BE2C (cell line): ENCODE measurements around the gene ARHGAP42.
A peak's percentile ranks its signal among the peaks of the same experiment; 100 is the strongest.

Experiments used
- DNase-seq: peaks from one replicate; pipeline ENCODE4 v3.0.0-alpha.2; 2020
- H3K27me3 ChIP-seq: fragments of 250-450 bp; sonication (Bioruptor Pico); 2 replicates; pipeline ENCODE4 v1.5.1; 2020; ENCODE audit warnings: mild to moderate bottlenecking
- H3K36me3 ChIP-seq: fragments of 250-450 bp; sonication (Bioruptor Pico); 2 replicates; pipeline ENCODE4 v1.5.1; 2020; ENCODE audit warnings: mild to moderate bottlenecking
- H3K4me1 ChIP-seq: fragments of 250-450 bp; sonication (Bioruptor Pico); 2 replicates; pipeline ENCODE4 v1.5.1; 2020
- H3K4me3 ChIP-seq: 2 replicates; pipeline ENCODE4 v1.5.1; 2011; ENCODE audit warnings: low read depth, low read length
- H3K9me3 ChIP-seq: fragments of 250-450 bp; sonication (Bioruptor Pico); 2 replicates; pipeline ENCODE4 v1.5.1; 2020
- CTCF ChIP-seq: IDR thresholded peaks from 2 replicates; pipeline ENCODE4 v1.5.1; 2012; ENCODE audit warnings: mild to moderate bottlenecking, low read depth, low read length

The ARHGAP42 gene

GRCh38 chr11:100872951-100873740 is 186.1 kb downstream of the ARHGAP42 start:
- no peaks in the 10 kb centered on the region for H3K36me3 ChIP-seq
- peaks cover 13% of the 10 kb centered on the region for H3K4me1 ChIP-seq
- TF ChIP-seq CTCF, result no peak
- H3K27me3 ChIP-seq, result no peaks in the 10 kb centered on the region
- DNase-seq, result no peak
- H3K9me3 ChIP-seq, result no peaks in the 10 kb centered on the region
- no peak overlapping the region for H3K4me3 ChIP-seq

- Histone ChIP-seq H3K36me3 (no peaks in the 10 kb centered on the region), H3K27me3 (no peaks in the 10 kb centered on the region), H3K4me3 (no peak overlapping the region), H3K4me1 (peaks cover 23% of the 10 kb centered on the region), H3K9me3 (no peaks in the 10 kb centered on the region)
- no peak for DNase-seq
- TF ChIP-seq CTCF, result no peak
Measured at GRCh38 chr11:100874203-100874602, 187.1 kb downstream of the ARHGAP42 start.

GRCh38 chr11:100875521-100875869 is 188.4 kb downstream of the ARHGAP42 start:
- no peak for DNase-seq
- no peaks in the 10 kb centered on the region for H3K36me3 ChIP-seq
- H3K4me1 ChIP-seq, result peaks cover 24% of the 10 kb centered on the region
- TF ChIP-seq CTCF, result no peak
- H3K27me3 ChIP-seq, result no peaks in the 10 kb centered on the region
- no peaks in the 10 kb centered on the region for H3K9me3 ChIP-seq
- no peak overlapping the region for H3K4me3 ChIP-seq

GRCh38 chr11:100876815-100877520 is 189.9 kb downstream of the ARHGAP42 start:
- DNase-seq, result no peak
- Histone ChIP-seq H3K27me3 (no peaks in the 10 kb centered on the region), H3K36me3 (no peaks in the 10 kb centered on the region), H3K4me1 (peaks cover 24% of the 10 kb centered on the region), H3K9me3 (no peaks in the 10 kb centered on the region), H3K4me3 (no peak overlapping the region)
- TF ChIP-seq CTCF, result no peak

- H3K27me3 ChIP-seq, result no peaks in the 10 kb centered on the region
- peaks cover 24% of the 10 kb centered on the region for H3K4me1 ChIP-seq
- DNase-seq, result peak; percentile 47
- no peaks in the 10 kb centered on the region for H3K9me3 ChIP-seq
- H3K4me3 ChIP-seq, result no peak overlapping the region
- no peak for TF ChIP-seq CTCF
- H3K36me3 ChIP-seq, result no peaks in the 10 kb centered on the region
Measured at GRCh38 chr11:100878474-100878873, 191.4 kb downstream of the ARHGAP42 start.

GRCh38 chr11:100882957-100883356 is 195.9 kb downstream of the ARHGAP42 start:
- TF ChIP-seq CTCF, result no peak
- no peak overlapping the region for H3K4me3 ChIP-seq
- H3K27me3 ChIP-seq, result no peaks in the 10 kb centered on the region
- DNase-seq, result no peak
- no peaks in the 10 kb centered on the region for H3K9me3 ChIP-seq
- H3K36me3 ChIP-seq, result no peaks in the 10 kb centered on the region
- peaks cover 13% of the 10 kb centered on the region for H3K4me1 ChIP-seq
